Naive thymus-derived CD4-positive, alpha-beta T cell (primary cell): Measurements from ENCODE around the gene KCTD5. TPM values are rescaled to one million over a fixed set of nuclear protein-coding genes. Genes with fewer than 3 reads are reported as not detected.
A peak's percentile ranks its signal among the peaks of the same experiment; 100 is the strongest.
"Not testable (repeated sequence)": the region's sequence is repeated elsewhere in the genome, so short reads cannot be mapped to it uniquely, and the experiment has no call there.

Source experiments
- ATAC-seq: fragments of 150-1000 bp; cut with Tn5 transposase; 2 replicates; pipeline ENCODE4 v1.10.0; 2021; ENCODE audit warnings: mild to moderate bottlenecking, moderate library complexity
- CTCF ChIA-PET: fragments of 350-600 bp; sonication (Branson Sonifier 250); formaldehyde crosslinking; loops from one replicate; lab custom pipeline; 2021; ENCODE audit warnings: antibody characterized with exemption; lab: Charles Lee
- POLR2A ChIA-PET: fragments of 350-600 bp; sonication (Branson Sonifier 250); formaldehyde crosslinking; loops from one replicate; lab custom pipeline; 2021; ENCODE audit warnings: antibody characterized with exemption, inconsistent platforms; lab: Charles Lee
- DNase-seq, 9 donors: peaks; one replicate each; pipeline versions ENCODE4 v3.0.0 to v3.0.0-alpha.2; 2020 to 2022; ENCODE audit warnings: mixed read lengths in 1 of 9
- H3K27ac ChIP-seq: one replicate; pipeline ENCODE4 v1.7.0; 2013; ENCODE audit warnings: mild to moderate bottlenecking, low read depth, low read length, moderate library complexity
- H3K27me3 ChIP-seq, 2 donors: one replicate each; pipeline ENCODE4 v1.7.0; 2013; ENCODE audit warnings: low read length in 2 of 2, mild to moderate bottlenecking in 2 of 2, moderate library complexity in 2 of 2; ENCODE audit not compliant: control insufficient read depth in 2 of 2, insufficient read depth in 2 of 2
- H3K36me3 ChIP-seq, 3 experiments: 1 replicate in 2 of 3; 2 replicates in 1 of 3; pipeline ENCODE4 v1.7.0; 2013; ENCODE audit warnings: low read length in 3 of 3, mild to moderate bottlenecking in 3 of 3, moderate library complexity in 1 of 3; ENCODE audit not compliant: insufficient read depth in 3 of 3, control insufficient read depth in 2 of 3
- H3K4me1 ChIP-seq, 2 donors: one replicate each; pipeline ENCODE4 v1.7.0; 2013; ENCODE audit warnings: low read length in 2 of 2, mild to moderate bottlenecking in 2 of 2, moderate library complexity in 1 of 2; ENCODE audit not compliant: control insufficient read depth in 2 of 2, insufficient read depth in 2 of 2
- H3K4me3 ChIP-seq: 2 replicates; pipeline ENCODE4 v1.7.0; 2013; ENCODE audit warnings: mild to moderate bottlenecking, low read length
- H3K9me3 ChIP-seq, 3 experiments: 1 replicate in 2 of 3; 2 replicates in 1 of 3; pipeline ENCODE4 v1.7.0; 2013; ENCODE audit warnings: low read length in 3 of 3; ENCODE audit not compliant: control insufficient read depth in 2 of 3
- H3K27ac Mint-ChIP-seq, 9 donors: one replicate each; pipeline ENCODE4 v1.8.0; 2020 to 2022; ENCODE audit warnings: mixed read lengths in 9 of 9, mild to moderate bottlenecking in 8 of 9, moderate library complexity in 5 of 9, inconsistent platforms in 2 of 9
- H3K27me3 Mint-ChIP-seq, 5 donors: one replicate each; pipeline ENCODE4 v1.8.0; 2021 to 2022; ENCODE audit warnings: mixed read lengths in 5 of 5, mild to moderate bottlenecking in 1 of 5
- H3K36me3 Mint-ChIP-seq, 5 donors: one replicate each; pipeline ENCODE4 v1.8.0; 2020 to 2022; ENCODE audit warnings: mixed read lengths in 5 of 5, mild to moderate bottlenecking in 3 of 5, inconsistent platforms in 1 of 5
- H3K4me1 Mint-ChIP-seq, 7 donors: one replicate each; pipeline ENCODE4 v1.8.0; 2020 to 2022; ENCODE audit warnings: mixed read lengths in 7 of 7, mild to moderate bottlenecking in 3 of 7, inconsistent platforms in 1 of 7
- H3K4me3 Mint-ChIP-seq, 10 donors: one replicate each; pipeline ENCODE4 v1.8.0; 2020 to 2022; ENCODE audit warnings: mild to moderate bottlenecking in 10 of 10, mixed read lengths in 10 of 10, moderate library complexity in 6 of 10, inconsistent platforms in 2 of 10
- H3K9me3 Mint-ChIP-seq, 11 donors: one replicate each; pipeline ENCODE4 v1.8.0; 2020 to 2022; ENCODE audit warnings: mixed read lengths in 11 of 11, mild to moderate bottlenecking in 4 of 11, inconsistent platforms in 1 of 11, moderate library complexity in 1 of 11
- intact Hi-C, 2 donors: fragments of 100-400 bp; cut with micrococcal nuclease; formaldehyde crosslinking; loops; one replicate each; pipeline ENCODE4 v1.15.1; 2023
- polyA plus RNA-seq, 2 donors: library from polyadenylated mRNA; unstranded; fragments of 300-500 nt; fragmentation: Illumina TruSeq; gene quantifications; one replicate each; pipeline ENCODE4 v1.2.3, GENCODE V29; 2021
- total RNA-seq, 6 experiments: library from RNA in 5 of 6; stranded (reverse) in 5 of 6; gene quantifications; 1 replicate in 5 of 6; 2 replicates in 1 of 6; pipeline ENCODE4 v1.2.3 and lab custom pipeline; 2021 to 2026

The KCTD5 gene
- total and polyA plus RNA-seq, 7 experiments from 2014 or later: 15.7 to 37.5 (median 24.6) TPM

GRCh38 chr16:2653915-2654314, 28.4 kb upstream of the KCTD5 start:
- DNase-seq, POLR2A ChIA-PET, ATAC-seq, H3K4me3 ChIP-seq, H3K27ac Mint-ChIP-seq, H3K9me3 Mint-ChIP-seq, H3K36me3 ChIP-seq, H3K4me3 Mint-ChIP-seq, H3K27ac ChIP-seq, intact Hi-C loops, H3K27me3 Mint-ChIP-seq, CTCF ChIA-PET, H3K36me3 Mint-ChIP-seq, H3K4me1 Mint-ChIP-seq, H3K9me3 ChIP-seq, H3K4me1 ChIP-seq, H3K27me3 ChIP-seq: not testable (repeated sequence)

GRCh38 chr16:2654949-2655348, 27.4 kb upstream of the KCTD5 start:
- H3K36me3 ChIP-seq, H3K27me3 ChIP-seq, POLR2A ChIA-PET, DNase-seq, H3K27ac ChIP-seq, intact Hi-C loops, H3K9me3 ChIP-seq, H3K27ac Mint-ChIP-seq, H3K4me1 ChIP-seq, H3K4me3 Mint-ChIP-seq, H3K27me3 Mint-ChIP-seq, H3K9me3 Mint-ChIP-seq, ATAC-seq, CTCF ChIA-PET, H3K4me3 ChIP-seq, H3K36me3 Mint-ChIP-seq: not testable (repeated sequence)
- peaks cover 0 to 12% (median 10%) of the 10 kb centered on the region in 7 donors for H3K4me1 Mint-ChIP-seq

- H3K4me3 ChIP-seq: no peak overlapping the region
- ChIA-PET CTCF (no interaction called here), POLR2A (no interaction called here)
- no peaks in the 10 kb centered on the region for H3K4me1 ChIP-seq
- peak overlapping the region in 1 of 9 donors; percentile 63 for H3K27ac Mint-ChIP-seq
- H3K9me3 ChIP-seq: no peaks in the 10 kb centered on the region
- no peak overlapping the region for H3K27ac ChIP-seq
- intact Hi-C loops: no loop called here
- DNase-seq: no peak
- peaks cover 0 to 5% (median 0%) of the 10 kb centered on the region in 5 donors for H3K36me3 Mint-ChIP-seq
- no peak overlapping the region for H3K4me3 Mint-ChIP-seq
- no peak for ATAC-seq
- no peaks in the 10 kb centered on the region for H3K27me3 ChIP-seq
- H3K36me3 ChIP-seq: no peaks in the 10 kb centered on the region
- peaks cover 0 to 2% (median 0%) of the 10 kb centered on the region in 11 donors for H3K9me3 Mint-ChIP-seq
- H3K4me1 Mint-ChIP-seq: peaks cover 0 to 22% (median 15%) of the 10 kb centered on the region in 7 donors
- H3K27me3 Mint-ChIP-seq: peaks cover 0 to 6% (median 0%) of the 10 kb centered on the region in 5 donors
Observed at GRCh38 chr16:2656985-2657384, 25.3 kb upstream of the KCTD5 start.

- H3K9me3 ChIP-seq, H3K27ac ChIP-seq, H3K4me1 ChIP-seq, intact Hi-C loops, CTCF ChIA-PET, H3K27me3 Mint-ChIP-seq, DNase-seq, H3K36me3 Mint-ChIP-seq, H3K27me3 ChIP-seq, H3K4me3 ChIP-seq, H3K4me3 Mint-ChIP-seq, H3K36me3 ChIP-seq, POLR2A ChIA-PET, ATAC-seq, H3K9me3 Mint-ChIP-seq: not testable (repeated sequence)
- peaks cover 0 to 22% (median 15%) of the 10 kb centered on the region in 7 donors for H3K4me1 Mint-ChIP-seq
- H3K27ac Mint-ChIP-seq: peak overlapping the region in 1 of 9 donors; percentile 63
Observed at GRCh38 chr16:2657803-2658202, 24.5 kb upstream of the KCTD5 start.

GRCh38 chr16:2659560-2659959, 22.8 kb upstream of the KCTD5 start:
- H3K27me3 ChIP-seq, H3K4me3 ChIP-seq, H3K27me3 Mint-ChIP-seq, H3K36me3 ChIP-seq, H3K9me3 ChIP-seq, DNase-seq, H3K4me3 Mint-ChIP-seq, intact Hi-C loops, POLR2A ChIA-PET, H3K27ac ChIP-seq, H3K36me3 Mint-ChIP-seq, CTCF ChIA-PET, H3K9me3 Mint-ChIP-seq, ATAC-seq: not testable (repeated sequence)
- peak overlapping the region in 4 of 9 donors; percentile 19 to 74 (median 68) for H3K27ac Mint-ChIP-seq
- H3K4me1 Mint-ChIP-seq: peaks cover 8 to 27% (median 21%) of the 10 kb centered on the region in 7 donors
- H3K4me1 ChIP-seq: peaks cover 0 to 14% of the 10 kb centered on the region in 2 donors

GRCh38 chr16:2660014-2660662, 22.2 kb upstream of the KCTD5 start:
- CTCF ChIA-PET, H3K27me3 ChIP-seq, intact Hi-C loops, H3K36me3 Mint-ChIP-seq, H3K27me3 Mint-ChIP-seq, H3K4me3 Mint-ChIP-seq, ATAC-seq, POLR2A ChIA-PET, H3K4me3 ChIP-seq, H3K36me3 ChIP-seq, H3K27ac ChIP-seq, H3K9me3 Mint-ChIP-seq, H3K9me3 ChIP-seq, DNase-seq: not testable (repeated sequence)
- peaks cover 0 to 14% of the 10 kb centered on the region in 2 donors for H3K4me1 ChIP-seq
- H3K27ac Mint-ChIP-seq: peak overlapping the region in 6 of 9 donors; percentile 19 to 74 (median 54)
- H3K4me1 Mint-ChIP-seq: peaks cover 8 to 27% (median 21%) of the 10 kb centered on the region in 7 donors

- H3K4me3 ChIP-seq, ATAC-seq, H3K27me3 Mint-ChIP-seq, H3K27me3 ChIP-seq, H3K9me3 Mint-ChIP-seq, POLR2A ChIA-PET, CTCF ChIA-PET, H3K36me3 ChIP-seq, intact Hi-C loops, H3K9me3 ChIP-seq, H3K4me3 Mint-ChIP-seq, H3K27ac ChIP-seq: not testable (repeated sequence)
- peaks cover 8 to 27% (median 21%) of the 10 kb centered on the region in 7 donors for H3K4me1 Mint-ChIP-seq
- peak overlapping the region in 3 of 9 donors; percentile 37 to 68 (median 41) for H3K27ac Mint-ChIP-seq
- DNase-seq: peak in 2 of 9 donors; percentile 15 to 21
- peaks cover 0 to 12% (median 3%) of the 10 kb centered on the region in 5 donors for H3K36me3 Mint-ChIP-seq
- H3K4me1 ChIP-seq: peaks cover 0 to 14% of the 10 kb centered on the region in 2 donors
Observed at GRCh38 chr16:2660755-2661373, 21.5 kb upstream of the KCTD5 start.
